ENCODE measurements around the gene CCL1.

Gene CCL1

DNA sequence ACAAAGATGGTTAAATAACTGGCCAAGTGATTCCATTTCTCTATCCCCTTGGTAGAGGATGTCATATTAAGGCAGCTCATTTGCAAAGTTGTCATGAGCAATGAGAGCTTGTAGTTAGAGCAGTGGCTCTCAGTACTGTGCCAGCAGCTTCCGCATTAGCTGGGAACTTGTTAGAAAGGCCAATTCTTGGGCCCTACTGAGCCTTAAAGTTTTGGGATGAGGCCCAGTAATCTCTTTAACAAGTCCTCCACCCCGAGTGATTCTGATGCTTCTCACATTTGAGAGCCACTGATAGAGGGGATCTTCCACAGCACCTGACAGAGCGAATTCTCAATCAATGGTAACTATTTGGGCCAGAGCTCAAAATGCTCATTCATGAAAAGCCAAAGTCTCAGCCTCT, 20.2 kb upstream of the CCL1 start:
- DNase-seq (ENCODE audit: low read depth in 2 of 2) = no peak

DNA sequence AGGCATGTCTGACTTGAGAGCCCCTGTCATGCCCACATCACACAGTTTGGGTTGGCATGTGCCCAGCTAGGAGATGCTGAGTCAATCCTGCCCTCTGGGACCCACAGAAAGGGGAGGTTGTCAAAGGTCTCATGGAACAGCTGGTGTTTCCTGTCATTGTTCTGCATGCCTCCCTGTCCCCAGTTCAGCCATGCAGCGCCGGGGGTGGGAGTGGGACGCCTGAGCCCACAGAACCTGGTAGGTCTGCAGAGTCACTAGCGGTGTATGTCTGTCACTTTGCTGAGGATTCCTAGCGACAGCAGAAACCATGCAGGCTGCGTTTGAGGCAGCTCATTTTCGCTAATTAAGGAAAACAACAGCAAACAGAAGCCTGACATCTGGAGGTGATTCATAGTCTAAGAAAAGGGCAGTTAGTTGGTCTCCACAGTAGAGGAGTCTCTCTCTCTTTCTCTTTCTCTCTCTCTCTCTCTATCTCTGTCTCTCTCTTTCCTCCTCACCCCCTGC, 19.6 kb upstream of the CCL1 start:
- DNase-seq (ENCODE audit: low read depth in 2 of 2) = no peak

DNA sequence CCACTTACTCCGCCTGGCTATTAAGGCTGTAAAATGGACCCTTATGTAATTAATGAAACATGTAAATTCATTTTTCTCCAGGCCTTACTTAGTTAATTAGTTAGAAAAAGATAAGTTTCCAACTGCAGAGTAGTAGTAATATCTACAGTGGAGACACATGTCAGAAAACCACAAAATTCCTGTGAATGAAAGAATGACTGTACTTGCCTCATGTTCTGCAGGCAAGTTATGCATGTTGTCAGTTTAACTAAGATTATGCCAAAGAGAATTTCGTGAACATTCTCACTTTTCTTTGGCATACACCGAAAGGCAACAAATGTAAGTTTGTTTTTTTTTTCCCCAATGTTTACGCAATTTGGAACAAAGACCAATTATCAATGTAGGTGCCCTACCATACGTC, 16.8 kb upstream of the CCL1 start:
- DNase-seq (ENCODE audit: low read depth in 2 of 2) = no peak

DNA sequence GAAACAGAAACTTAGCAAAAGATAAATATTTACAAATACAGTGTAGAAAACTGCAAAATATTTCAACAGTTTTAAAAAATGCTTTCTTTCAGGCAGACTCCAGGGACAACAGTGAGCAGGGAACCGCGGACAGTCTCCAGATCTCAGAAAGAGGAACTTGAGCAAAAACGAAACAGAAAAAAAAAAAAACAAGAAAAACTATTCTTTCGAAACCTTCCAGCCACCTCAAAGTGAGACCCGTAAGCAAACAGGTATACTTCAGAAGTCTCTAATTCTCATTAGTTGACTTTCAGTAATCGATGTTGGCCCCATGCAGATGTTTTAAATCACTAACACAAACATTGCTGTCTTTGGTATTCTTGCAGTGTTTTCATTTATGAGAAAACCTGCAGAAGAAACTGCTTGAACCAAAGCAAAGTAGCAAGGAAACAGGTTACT, 15.7 kb upstream of the CCL1 start:
- no peak for DNase-seq (ENCODE audit: low read depth in 2 of 2)

DNA sequence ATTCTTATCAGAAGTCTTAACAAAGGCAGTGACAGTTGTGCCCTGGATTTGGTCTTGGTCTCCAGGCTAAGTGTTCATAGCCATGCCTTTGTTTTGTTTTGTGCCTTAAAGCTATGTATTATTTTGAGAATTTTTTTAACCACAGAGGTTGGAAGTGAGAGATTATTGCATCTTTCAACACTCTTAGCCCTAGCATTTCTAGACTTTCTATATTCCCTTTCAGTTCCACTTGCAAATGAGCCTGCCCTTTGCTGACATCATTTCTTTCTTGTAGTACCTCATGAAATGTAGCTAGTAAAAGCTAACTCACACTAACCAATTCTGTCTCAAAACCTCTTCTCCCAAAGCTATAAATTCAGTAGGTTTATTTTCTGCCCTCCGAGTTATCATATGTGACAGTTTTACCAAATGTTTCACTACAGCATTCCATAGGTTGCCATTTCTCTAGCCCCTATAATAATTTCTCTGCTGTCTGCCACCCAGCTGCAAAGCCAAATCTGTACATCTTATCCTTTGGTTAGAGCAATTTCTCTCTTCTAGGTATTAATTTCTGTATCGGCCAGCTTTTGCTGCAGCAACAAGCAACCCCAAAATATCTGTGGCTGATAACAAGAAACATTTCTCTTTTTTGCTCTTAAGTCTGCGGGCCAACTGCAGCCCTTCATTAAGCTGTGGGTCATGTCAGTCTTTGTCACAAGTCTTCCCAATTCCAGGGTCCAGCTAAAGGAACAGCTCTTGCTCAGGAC, 14.2 kb upstream of the CCL1 start:
- DNase-seq (ENCODE audit: low read depth in 2 of 2) = no peak

DNA sequence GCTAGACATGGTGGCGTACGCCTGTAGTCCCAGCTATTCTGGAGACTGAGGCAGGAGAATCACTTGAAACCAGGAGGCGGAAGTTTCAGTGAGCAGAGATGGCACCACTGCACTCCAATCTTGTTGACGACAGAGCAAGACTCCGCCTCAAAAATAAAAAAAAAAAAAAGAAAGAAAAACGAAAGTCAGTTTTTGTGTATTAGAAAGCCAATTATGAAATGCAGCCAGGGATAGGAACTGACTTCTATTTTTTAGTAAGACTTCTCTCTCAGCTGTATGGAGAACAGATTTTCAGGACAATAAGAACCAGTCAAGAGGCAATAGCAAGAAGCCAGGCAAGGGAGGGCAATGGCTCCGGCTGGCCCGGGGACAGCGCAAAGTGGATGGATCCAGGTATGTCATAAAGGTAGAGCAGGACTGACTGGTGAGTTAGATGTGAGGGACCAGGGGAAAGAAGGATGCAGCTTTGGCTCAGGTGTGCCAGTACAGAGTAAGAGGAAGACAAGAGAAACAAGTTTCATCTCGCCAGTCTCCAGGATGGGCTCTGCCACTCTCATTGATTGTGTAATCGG, 12.5 kb upstream of the CCL1 start:
- no peak for DNase-seq (ENCODE audit: low read depth in 2 of 2)

DNA sequence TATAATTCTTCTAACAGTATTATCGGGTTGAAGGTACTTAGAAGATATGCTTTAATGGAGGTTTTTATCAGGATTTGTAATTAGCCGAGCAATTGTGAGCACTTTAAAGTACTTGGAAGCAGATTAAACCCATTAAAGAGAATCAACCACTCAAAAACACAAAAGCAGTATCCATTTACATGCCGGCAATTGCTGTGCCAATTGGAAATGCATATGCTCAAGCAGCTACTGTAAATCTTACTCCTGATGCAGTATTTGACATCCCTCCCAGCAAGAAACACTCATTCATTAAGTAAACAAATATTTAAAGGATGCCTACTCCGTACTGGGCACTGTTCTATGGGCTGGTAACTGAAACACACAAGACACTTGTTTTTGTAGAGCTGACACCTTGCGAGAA, 11.4 kb upstream of the CCL1 start:
- DNase-seq (ENCODE audit: low read depth in 2 of 2) = no peak

DNA sequence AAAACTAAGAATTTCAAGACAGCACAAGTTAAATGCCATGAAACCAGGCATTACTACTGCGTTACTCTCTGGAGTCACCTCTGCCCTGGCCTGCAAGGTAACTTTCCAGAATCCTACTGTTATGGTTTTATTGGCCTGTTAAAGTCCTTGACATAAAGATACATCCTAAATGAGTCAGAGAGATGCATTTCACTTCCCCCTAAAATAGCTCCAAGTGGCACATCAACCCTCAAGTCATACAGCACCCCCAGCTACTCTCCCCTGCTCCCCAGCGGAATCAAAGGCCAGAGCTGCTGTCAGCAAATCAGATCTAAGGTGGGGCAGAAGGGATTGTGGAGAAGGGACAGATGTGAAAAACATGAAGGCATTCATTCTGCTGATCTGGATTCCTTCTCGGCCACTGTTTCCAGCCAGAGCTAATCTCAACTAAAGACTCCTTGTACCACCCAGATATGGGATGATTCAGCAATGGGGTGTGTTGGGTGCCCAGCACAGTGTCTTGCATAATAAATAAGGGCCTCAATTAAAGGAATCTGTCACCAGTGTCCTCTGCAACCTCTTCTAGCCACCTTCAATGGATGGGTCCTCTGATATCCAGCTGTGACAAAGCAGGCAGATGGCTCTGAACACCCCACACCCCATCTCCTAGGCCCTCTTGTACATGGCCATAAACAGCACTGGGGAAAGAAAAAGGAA, 8.5 kb upstream of the CCL1 start:
- no peak for DNase-seq (ENCODE audit: low read depth in 2 of 2)

DNA sequence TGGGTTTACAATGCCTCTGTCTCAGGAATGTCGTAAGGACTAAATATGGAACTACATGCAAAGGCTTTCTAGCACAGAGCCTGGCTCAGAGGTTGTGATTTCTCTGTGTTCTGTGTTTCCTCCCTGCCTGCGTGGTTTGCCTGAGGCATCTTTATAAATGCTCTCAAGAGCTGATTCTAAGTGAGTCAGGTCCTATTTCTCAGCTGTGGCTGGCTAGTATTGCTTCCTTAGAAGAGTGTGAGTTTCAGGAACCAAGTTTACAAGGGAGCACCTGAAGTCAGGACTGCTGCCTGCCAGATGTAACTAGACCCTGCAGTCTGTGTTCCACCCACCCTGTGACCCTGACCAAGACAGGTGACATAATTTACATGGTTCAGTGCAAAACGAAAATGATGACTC, 8.0 kb upstream of the CCL1 start:
- no peak for DNase-seq (ENCODE audit: low read depth in 2 of 2)

DNA sequence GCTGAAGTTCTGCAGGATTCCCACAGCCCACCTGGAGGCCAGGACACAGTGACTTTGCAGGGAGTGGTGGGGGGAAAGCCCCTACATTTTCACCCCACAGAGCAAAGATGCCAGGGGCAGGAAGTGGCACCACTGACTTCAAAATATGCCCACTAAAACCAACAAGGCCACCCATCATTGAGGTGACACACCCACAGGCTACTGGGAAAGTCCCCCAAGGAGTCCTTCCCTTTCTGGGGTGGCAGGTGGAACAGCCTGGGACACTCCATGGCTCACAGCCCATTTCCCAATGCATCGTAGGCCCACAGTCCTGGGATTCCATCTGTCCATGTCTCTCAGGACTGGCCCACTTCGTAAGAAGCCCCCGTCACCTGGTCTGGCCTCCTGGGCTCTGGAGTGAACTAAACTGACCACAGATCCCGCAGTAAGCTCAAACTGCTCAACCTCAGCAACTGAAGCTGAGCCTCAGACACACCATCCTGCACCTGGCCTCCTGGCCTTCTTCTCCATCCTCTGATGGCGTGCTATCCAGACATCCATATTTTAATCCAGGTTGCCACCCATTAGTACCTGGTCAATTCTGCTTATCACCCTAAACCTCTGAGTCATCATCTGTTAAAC, 7.5 kb upstream of the CCL1 start:
- no peak for DNase-seq (ENCODE audit: low read depth in 2 of 2)

DNA sequence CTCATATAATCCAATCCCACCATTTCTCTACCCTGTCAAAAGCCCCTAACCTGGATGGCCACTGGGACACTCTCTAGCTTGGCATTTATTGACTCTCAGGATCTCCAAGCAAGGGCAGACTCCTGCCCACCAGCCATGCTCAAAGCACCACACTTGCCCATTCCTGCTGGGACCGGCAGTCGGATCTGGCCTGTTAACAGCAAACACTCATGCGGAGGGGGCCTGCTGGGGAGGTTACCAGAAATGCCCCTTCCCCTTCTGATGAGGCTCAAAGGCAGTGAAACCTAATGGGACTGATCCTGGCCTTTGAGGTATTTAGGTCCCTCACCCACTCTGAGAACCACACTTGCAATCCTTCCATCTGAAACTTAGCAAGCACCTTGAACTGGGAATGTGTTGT, 6.5 kb upstream of the CCL1 start:
- DNase-seq (ENCODE audit: low read depth in 2 of 2) = no peak

DNA sequence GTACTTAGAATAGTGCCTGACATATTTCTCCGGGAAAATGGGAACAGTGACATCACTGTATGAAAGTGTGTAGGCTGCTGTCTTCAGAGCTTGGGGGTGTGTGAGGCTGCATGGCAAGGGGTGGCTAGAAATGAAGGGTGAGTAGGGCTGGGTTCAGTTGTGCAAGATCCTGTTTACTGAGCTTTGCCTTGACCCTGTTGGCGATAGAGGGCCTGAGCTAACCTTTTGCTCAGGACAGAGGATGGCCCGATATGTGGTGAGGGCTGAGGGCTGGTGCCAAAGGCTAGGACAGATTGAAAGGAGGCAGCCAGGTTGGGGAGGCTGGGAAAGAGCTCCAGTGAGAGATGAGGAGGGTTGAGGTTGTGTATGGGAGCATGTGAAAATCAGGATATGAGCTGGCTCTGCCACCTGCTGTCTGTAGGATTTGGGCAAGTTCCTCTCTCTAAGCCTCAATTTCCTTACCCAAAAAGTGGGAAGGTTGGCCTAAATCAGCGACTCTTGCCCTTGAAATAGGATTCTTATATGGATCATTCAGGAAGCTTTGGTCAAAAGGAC, 6.0 kb upstream of the CCL1 start:
- no peak for DNase-seq (ENCODE audit: low read depth in 2 of 2)

DNA sequence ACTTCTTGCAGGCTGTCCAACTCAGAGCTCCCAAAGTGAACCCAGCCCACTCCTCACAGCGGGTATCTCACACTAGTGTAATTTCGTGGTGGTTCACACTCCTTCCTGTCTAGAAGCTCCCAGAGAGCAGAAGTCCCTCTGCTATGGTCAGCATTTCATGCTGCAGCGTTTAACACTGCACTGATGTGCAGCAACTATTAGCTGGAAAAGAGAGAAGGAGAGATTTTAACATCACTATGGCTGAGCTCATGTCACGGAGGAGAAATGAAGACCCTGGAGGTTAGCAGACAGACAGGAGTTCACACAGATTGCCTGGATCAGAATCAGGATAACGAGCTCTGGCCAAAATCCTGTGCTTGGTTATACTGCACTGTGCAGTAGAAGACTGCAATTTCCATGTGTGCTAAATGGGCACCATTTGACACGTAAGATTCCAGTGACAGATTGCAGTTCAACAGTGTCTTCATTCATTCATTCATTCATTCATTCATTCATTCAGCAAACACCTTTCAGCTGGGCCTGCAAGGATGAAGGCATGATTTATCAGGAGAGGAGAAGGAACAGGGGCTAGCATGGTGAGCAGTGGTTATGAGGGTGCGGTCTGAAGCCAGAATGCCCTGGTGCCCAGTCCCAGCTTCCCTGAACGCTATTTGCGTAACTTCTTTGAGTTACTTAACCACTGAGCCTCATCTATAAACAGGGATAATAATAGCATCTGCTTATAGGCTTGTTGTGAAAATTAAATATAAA, 5.3 kb upstream of the CCL1 start:
- DNase-seq (ENCODE audit: low read depth in 2 of 2) = no peak

DNA sequence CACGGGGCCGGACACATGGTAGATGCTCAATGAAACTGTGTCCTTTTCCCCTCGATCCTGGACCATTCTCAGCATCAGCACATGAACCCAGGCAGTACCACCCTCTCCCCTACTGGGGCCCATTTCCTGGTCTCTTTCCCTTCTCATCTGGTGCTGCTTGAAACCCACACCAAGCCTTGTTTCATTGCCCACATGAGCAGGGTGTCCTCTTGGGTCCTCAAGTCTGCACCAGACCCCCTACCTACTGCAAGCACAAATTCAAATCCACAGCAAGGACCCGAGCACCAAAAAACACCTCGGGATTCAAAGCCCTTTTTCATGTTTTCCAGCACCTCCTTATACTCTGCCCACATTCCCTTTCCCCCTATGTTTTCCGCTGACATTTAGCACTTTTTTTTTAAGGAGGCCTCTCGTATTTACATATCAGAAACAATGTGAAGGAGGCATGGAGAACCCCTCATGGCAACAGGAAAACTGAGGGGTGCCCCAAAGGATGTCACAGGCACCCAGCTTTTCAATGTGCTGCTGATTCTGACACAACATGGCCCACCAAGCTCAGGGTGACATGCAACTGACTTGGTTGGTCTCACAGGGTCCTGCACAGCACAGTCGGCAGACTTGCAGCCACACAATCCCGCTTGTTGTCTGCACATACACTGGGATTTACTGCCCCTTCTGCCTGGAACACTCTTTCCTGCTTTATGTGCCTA, 4.6 kb upstream of the CCL1 start:
- DNase-seq (ENCODE audit: low read depth in 2 of 2) = no peak

DNA sequence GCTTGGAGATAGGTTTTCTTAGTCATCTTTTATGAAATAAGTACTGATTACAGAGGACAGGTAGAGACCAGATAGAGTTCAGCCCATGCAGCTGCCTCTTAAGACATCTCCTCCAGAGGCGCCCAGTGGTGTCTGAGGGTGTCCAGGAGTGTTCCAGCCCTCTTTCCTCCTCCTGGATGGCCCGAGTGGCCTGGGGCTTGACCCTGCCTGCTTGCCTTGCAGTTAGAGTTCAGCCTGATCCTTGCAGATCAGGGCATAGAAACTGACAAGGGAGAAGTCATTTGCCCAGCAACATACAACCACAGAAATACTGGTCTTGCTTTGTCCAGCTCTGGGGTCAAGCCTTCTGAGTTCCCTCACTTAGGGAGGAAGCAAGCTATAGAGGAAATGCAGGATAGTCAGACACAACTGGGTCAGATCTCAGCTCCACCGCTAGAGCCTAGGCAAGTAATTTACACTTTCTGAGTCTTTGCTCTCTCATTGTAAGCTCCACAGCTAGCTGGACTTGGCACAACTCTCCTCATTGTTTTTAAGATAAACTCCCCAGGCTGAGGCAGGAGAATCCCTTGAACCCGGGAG, 3.6 kb upstream of the CCL1 start:
- DNase-seq (ENCODE audit: low read depth in 2 of 2) = no peak

DNA sequence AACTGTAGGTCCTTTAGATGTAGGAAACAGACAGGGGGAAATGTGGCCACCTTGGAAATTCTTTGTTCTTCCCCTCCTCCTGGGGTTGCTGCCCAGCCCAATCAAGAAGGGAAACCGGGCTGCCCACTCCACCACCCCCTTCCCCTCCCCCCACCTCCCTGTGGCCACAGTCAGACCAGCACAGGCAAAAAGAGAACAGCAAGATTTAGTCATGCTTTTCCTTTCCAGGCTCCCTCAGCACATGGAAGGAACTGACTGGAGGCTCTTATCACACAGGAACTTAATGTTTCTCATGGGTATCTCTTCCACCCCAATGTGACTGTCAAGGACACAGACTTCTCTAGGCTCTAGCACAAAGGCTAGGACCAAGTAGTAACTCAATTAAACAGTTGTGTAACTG, 3.0 kb upstream of the CCL1 start:
- no peak for DNase-seq (ENCODE audit: low read depth in 2 of 2)

DNA sequence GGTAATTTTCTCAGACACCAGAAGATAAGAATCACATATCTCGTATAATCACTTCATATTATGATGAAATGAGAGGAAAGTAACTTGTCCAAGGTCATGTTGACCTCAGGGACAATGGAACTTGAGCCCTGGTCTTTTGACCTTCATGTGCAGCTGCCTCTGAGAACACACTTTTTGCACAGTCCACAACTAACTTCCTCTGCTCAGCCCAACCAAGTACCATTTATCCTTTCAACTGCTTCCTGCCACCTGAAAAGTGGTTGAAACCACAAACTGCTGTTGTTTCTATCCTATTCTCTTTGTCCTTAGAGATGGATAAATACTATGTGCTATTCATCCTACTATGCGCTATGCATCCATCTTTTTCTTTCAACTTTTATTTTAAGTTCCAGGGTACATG, 2.3 kb upstream of the CCL1 start:
- no peak for DNase-seq (ENCODE audit: low read depth in 2 of 2)

DNA sequence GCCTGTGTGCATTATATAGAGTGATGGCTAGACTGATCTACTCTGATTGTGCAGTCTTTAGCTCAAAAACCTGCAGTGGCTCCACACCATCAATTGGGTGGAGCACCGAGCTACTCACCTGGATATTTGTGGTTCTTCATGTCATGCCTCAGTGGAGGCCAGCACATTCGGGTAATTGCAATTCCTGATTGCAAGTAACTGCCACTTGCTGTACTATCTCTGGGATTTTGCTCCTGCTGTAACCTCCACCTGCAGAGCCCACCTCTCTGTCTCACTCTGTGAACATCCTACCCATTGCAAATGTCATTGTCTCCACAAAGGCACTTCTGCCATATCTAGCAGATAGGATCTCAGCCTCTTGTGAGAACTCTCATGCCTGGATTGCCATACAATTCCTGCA, 1.7 kb upstream of the CCL1 start:
- no peak for DNase-seq (ENCODE audit: low read depth in 2 of 2)

DNA sequence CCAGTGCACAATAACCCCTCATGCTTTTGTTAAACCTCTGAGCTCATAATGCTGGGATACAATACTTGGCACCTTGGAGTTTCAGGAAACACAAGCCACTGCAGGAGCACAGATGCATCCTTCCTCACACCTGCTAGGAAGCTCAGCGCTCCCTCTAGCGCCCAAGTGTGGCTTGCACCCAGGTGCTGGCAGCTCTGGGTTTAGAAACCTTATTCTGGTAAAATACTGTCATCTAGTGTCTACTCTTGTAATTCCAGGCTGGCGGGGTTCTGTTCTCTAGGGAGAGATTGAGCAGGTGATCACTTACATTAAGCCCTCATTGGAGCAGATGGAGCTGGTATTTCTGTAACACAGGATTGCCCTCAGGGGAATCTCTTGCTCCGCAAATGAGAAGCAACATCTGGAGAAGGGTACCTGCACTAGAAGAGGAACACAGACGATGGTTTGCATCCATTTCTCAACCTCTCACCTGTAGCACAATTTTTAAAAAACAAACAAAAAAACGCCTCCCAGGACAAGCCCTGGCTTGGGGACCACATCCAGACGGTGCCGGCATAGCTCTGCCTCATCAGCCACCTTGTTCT, 1.5 kb downstream of the CCL1 start:
- peak; percentile 25 to 34 for DNase-seq (ENCODE audit: low read depth in 2 of 2)

DNA sequence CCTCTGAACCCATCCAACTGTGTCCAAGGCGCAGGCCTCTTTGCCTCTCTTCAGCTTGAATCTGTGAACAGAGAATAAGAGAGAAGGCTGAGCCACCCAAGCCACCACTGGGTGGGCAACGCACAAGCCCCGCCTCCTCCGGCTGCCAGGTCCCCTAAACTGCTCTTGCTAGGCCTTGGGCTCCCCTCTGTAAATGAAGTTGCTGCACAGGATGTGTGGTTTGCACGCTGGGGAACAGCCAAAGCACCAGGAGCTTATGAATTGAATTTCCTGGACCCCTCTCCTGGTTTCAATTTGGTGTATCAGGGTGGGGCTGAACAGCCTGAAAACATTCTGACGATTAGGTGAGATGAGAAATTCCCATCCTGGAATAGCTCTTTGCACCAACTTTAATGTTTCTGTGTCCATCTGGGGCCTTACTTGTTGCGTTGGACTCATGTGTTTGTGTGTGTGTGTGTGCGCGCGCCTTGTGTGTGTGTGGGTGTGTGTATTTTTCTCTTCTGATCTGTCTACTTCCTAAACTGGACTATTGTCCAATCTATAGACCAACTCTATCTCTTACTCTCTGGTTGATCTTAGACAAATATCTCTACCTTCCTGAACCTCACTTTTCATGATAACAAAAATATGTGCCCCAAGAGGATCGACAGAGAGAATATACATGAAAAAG, 2.3 kb downstream of the CCL1 start:
- no peak for DNase-seq (ENCODE audit: low read depth in 2 of 2)

Data from stimulated activated CD8-positive, alpha-beta memory T cell treated with anti-CD3 and anti-CD28 coated beads, Interleukin-7, amount 100 ng/mL, for 4 hours (primary cell).